T-helper 9 cell (primary cell): ENCODE measurements around the gene CYSLTR2.

Experiments
- DNase-seq: peaks from one replicate; pipeline ENCODE4 v3.0.0-alpha.2; 2020
- total RNA-seq, 2 donors: gene quantifications; one replicate each; lab custom pipeline; 2026; lab: John Stamatoyannopoulos, UW

CYSLTR2 gene, protein sequence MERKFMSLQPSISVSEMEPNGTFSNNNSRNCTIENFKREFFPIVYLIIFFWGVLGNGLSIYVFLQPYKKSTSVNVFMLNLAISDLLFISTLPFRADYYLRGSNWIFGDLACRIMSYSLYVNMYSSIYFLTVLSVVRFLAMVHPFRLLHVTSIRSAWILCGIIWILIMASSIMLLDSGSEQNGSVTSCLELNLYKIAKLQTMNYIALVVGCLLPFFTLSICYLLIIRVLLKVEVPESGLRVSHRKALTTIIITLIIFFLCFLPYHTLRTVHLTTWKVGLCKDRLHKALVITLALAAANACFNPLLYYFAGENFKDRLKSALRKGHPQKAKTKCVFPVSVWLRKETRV
- 8.8 to 11.1 reads per million in 2 donors for total RNA-seq

GRCh38 chr13:48653472-48653939, at the start of gene CYSLTR2:
CYSLTR2 (plus strand) TSS chr13:48653929; CDS start chr13:48706818, 52,889 bp downstream.
- DNase-seq = no peak

DNA sequence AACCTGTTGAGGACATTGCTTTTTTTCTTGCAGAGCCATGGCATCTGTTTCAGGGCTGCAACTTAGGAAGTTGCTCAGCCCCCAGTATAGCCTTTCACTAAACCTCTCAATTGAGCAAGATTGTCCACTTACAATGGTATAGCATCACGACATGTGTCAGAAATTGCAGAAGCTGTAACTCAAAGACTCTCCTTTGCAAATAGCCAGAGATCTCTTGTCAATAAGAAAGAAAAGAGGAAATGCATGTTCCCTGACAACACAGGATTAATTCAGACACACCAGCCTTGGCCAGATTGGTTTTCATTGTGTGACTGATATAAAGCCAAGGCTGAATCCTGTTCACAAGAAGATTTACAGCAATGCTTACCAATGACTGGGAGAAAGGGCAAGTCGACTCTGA, 38.7 kb upstream of the CYSLTR2 start:
- DNase-seq = no peak

DNA sequence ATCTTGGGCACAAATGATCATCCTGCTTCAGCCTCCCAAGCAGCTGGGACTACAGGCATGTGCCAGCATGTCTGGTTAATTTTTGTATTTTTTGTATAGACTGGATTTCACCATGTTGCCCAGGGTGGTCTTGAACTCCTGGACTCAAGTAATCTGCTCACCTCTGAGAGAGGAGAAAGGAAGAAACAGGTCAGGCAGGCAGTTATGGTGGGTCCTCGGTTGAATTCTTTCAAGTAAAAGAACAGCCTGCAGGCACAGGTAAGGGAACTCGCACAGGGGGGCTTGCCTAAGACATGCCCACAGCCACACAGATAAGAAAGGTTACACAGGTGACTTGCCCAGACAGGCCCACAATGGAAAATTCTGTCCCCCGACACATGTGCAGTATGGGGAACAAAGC, 34.8 kb upstream of the CYSLTR2 start:
- no peak for DNase-seq

GRCh38 chr13:48621056-48621455, 32.7 kb upstream of the CYSLTR2 start:
- no peak for DNase-seq

- DNase-seq = no peak
Measured at GRCh38 chr13:48624016-48624415, 29.7 kb upstream of the CYSLTR2 start.

GRCh38 chr13:48624858-48625257, 28.9 kb upstream of the CYSLTR2 start:
- no peak for DNase-seq

GRCh38 chr13:48625413-48626076, 28.2 kb upstream of the CYSLTR2 start:
- DNase-seq = no peak

GRCh38 chr13:48626077-48626449, 27.7 kb upstream of the CYSLTR2 start:
- DNase-seq = no peak

DNA sequence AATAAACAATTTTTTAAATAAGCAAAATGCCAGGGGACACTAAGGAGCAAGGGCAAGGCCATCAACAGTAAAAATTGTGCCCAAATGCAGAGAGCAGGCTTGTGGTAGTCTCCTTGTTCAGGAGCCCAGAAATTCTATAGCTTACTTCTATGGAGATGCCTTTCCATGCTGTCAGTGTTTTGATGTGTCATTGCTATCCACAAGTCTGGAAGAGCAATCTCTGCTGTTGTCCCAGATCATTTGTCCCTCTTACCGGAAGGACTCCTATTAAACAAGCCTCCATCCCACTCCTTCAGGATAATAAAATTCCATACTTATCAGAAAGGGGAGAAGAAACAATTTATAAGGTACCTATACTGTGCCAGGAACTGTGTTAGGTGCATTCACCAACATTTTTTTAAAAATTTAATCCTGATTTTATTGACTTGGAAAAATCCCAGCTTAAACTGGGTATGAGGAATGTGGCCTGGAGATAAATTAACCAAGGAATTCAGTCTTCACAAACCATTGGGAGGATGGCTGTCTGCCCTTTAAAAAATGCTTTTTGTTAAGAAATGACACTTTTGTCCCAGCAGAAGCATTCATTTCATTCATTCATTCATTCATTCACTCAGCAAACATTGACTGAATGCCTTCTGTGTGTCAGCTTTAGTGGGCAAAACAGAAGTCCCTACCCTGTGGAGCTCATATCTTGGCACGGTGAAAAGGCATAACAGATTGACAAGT, 26.8 kb upstream of the CYSLTR2 start:
- no peak for DNase-seq

DNA sequence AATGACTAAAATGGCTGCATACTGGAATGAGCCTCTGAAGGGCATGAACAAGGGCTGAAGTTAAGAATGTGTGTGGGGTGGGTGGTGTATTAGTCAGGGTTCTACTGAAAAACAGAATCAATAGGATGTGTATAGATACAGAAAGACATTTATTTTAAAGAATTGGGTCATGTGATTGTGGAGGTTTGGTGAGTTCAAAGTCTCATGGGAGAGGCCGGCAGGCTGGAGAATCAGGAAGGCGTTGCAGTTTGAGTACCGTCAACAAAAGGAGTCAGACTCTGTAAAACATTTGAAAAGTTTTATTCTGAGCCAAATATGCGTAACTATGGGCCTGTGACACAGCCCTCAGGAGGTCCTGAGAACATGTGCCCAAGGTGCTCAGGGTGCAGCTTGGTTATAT, 24.5 kb upstream of the CYSLTR2 start:
- DNase-seq = no peak

- DNase-seq = no peak
Measured at GRCh38 chr13:48630291-48630690, 23.4 kb upstream of the CYSLTR2 start.

DNA sequence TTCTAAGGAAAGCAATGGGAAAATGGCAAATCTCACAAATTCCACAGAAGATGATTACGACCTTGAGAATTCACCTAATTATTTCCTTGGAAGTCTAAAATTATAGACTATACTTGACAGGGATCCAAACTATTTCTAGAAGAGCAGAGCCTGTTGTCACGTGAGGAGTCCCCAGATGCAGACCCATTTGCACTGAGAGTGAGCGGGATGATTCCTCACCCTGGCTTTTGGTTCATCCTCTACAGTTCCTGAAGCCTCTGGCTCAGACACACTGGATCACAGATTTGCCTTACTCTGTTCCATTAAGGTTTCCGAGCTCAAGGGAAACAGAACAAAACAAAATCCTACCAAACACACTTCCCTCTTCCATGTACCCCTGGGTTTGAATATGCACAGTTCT, 23.0 kb upstream of the CYSLTR2 start:
- no peak for DNase-seq

DNA sequence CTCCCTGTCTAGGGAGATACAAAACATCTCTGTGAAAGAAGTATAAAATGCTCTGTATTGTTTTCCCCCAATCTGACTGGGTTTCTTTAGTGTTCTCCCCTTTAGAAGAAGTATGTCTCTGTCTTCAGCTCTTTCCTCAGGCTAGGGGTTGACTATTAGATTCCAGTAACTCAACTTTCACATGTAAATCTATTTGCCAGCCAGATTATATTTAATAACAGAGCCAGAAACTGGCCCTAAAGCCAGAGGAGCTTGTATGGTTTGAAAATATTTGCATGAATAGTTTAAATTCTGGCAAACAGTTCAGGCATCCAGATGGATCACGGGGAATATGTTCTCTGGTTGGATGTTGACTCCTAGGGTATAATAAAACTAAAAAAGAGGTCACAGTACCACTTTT, 22.3 kb upstream of the CYSLTR2 start:
- DNase-seq = no peak

- no peak for DNase-seq
Measured at GRCh38 chr13:48633700-48634099, 20.0 kb upstream of the CYSLTR2 start.

- DNase-seq = no peak
Measured at GRCh38 chr13:48634636-48635035, 19.1 kb upstream of the CYSLTR2 start.

DNA sequence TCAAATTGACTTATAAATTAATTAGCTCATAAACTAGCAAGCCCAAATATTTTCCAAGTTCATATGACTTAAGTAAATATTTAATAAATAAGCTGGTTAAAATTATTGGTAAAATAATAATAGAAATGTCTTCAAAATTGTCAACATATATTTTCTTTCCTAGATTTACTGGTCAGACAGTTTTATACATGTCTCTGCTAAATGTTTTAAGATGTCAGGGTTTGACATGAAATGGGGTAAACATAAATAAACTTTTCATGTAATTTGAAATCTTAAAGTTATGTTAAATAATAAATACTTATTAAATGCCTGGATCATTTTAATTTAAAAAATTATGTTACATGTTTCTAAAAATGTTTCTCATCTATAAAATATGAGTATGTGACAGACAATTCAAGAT, 18.3 kb upstream of the CYSLTR2 start:
- no peak for DNase-seq

- DNase-seq = no peak
Measured at GRCh38 chr13:48636550-48636949, 17.2 kb upstream of the CYSLTR2 start.

DNA sequence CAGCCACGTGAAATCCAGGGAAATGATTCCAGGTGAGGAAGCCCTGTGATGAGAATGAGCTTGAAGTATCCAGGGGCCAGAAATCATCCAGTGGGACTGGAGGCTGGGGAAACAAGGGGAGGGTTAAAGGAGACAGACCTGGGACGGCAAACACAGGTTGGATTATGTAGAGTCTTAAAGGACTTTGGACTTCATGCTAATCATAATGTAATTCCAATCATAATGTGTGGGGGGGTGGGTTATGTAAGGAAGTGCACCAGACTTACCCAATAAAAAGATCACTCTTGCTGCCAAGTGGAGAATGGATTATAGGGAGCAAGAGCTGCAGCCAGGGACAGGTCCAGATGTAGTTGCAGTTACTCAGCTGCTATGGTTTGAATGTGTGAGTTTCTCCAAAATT, 16.1 kb upstream of the CYSLTR2 start:
- no peak for DNase-seq

DNA sequence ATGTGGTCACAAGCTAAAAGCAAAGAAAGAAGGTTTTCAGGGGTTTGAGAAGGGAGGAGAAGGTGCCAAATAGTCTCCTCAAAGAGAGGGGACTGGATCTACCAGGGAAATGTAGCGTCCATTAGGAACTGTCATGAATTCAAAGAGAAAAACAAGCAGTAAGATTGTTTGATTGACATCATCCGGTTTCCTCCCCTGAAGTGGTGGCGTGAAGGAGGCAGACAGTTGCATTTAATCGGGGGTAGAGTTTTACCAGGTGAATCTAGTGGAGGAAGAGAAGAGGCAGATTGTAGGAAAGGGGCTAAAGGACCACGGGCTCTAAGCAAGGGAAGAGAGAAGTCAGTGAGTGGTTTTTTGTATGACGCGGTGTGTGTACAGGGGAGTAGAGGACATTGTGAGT, 13.0 kb upstream of the CYSLTR2 start:
- DNase-seq = no peak

DNA sequence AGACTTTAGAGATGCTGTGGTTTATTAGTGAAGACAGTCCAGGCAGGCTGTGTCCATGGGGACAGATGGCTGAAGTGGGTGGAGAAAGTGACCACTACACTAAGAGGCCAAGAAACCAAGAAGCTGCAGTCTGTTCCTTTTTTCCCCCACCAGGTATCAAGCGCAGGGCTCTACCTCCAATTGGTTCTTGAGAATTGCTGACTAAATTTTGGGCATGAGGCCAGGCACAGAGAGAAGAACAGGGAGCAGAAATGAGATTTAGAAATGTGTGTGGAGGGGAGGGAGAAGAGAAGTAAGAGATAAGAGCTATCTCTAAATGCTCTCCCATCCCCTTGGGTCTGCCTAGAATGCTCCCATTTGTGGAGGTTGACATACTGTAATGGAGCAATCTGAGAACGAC, 12.3 kb upstream of the CYSLTR2 start:
- DNase-seq = no peak

GRCh38 chr13:48642061-48642460, 11.7 kb upstream of the CYSLTR2 start:
- DNase-seq = no peak

DNA sequence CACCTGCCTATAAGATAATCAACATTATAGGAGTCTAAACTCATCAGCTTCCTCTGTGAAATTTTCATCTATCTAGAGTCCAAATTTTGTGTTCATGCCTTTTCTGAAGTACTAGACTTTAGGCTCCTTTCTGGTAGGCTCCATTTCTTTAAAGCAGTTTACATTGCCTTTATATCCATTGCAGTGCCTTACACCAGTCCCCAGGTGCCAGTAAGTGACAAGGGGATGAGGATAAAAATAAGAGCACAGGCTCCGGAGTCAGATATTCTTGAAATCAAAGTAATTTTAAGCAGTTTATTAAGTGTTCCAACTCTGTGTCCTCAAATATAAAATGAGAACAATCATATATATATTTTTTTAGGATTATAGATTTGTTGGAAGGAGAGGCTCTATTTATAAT, 10.6 kb upstream of the CYSLTR2 start:
- no peak for DNase-seq

- DNase-seq = no peak
Measured at GRCh38 chr13:48644141-48644540, 9.6 kb upstream of the CYSLTR2 start.

GRCh38 chr13:48644951-48645350, 8.8 kb upstream of the CYSLTR2 start:
- DNase-seq = no peak
